HUES64 (cell line): ENCODE measurements around the gene SLC2A10.

Source experiments
- H3K27ac ChIP-seq: 2 replicates; pipeline ENCODE4 v1.7.0; 2013; ENCODE audit warnings: low read depth, low read length, inconsistent platforms
- H3K27me3 ChIP-seq: 2 replicates; pipeline ENCODE4 v1.6.1; 2013; ENCODE audit warnings: mild to moderate bottlenecking, low read length; ENCODE audit not compliant: insufficient read depth
- H3K36me3 ChIP-seq: 2 replicates; pipeline ENCODE4 v1.6.1; 2013; ENCODE audit warnings: mild to moderate bottlenecking, low read length; ENCODE audit not compliant: insufficient read depth
- H3K4me1 ChIP-seq: 2 replicates; pipeline ENCODE4 v1.6.1; 2013; ENCODE audit warnings: mild to moderate bottlenecking, low read length, moderate library complexity; ENCODE audit not compliant: insufficient read depth
- H3K4me3 ChIP-seq: 2 replicates; pipeline ENCODE4 v1.5.1; 2013; ENCODE audit warnings: mild to moderate bottlenecking, low read length, moderate library complexity
- H3K9ac ChIP-seq: 2 replicates; pipeline ENCODE4 v1.6.1; 2013; ENCODE audit warnings: mild to moderate bottlenecking, low read depth, low read length
- H3K9me3 ChIP-seq: 2 replicates; pipeline ENCODE4 v1.6.1; 2013; ENCODE audit warnings: low read depth, low read length; ENCODE audit not compliant: insufficient read depth
- WGBS: fragments of 150-250, 120-280 bp; methylation state at CpG from one replicate; pipeline ENCODE4 v1.1.7; 2013; ENCODE audit warnings: missing lambda C conversion rate; 5-methylcytosine and 5-hydroxymethylcytosine counted together

Gene SLC2A10

GRCh38 chr20:46706242-46706641 lies 3.2 kb upstream of the SLC2A10 start:
- H3K4me1 ChIP-seq = peaks cover 32% of the 10 kb centered on the region
- no peaks in the 10 kb centered on the region for H3K27me3 ChIP-seq
- WGBS = 89% methylated on average over 2 of the region's 2 CpGs
- H3K9ac ChIP-seq = no peak overlapping the region
- H3K27ac ChIP-seq = no peak overlapping the region
- H3K9me3 ChIP-seq = peaks cover 9% of the 10 kb centered on the region
- H3K36me3 ChIP-seq = no peaks in the 10 kb centered on the region
- no peak overlapping the region for H3K4me3 ChIP-seq

GRCh38 chr20:46708172-46708860 lies 1.1 kb upstream of the SLC2A10 start:
- H3K27me3 ChIP-seq = no peaks in the 10 kb centered on the region
- no peak overlapping the region for H3K4me3 ChIP-seq
- peaks cover 17% of the 10 kb centered on the region for H3K4me1 ChIP-seq
- H3K9me3 ChIP-seq = peaks cover 9% of the 10 kb centered on the region
- H3K9ac ChIP-seq = no peak overlapping the region
- H3K27ac ChIP-seq = no peak overlapping the region
- WGBS = 85% methylated on average over 8 of the region's 8 CpGs
- no peaks in the 10 kb centered on the region for H3K36me3 ChIP-seq

GRCh38 chr20:46709055-46709458 lies 392 bp upstream of the SLC2A10 start:
- Histone ChIP-seq H3K27me3 (no peaks in the 10 kb centered on the region), H3K27ac (no peak overlapping the region), H3K4me3 (peak overlapping the region; percentile 62), H3K9ac (peak overlapping the region; percentile 77), H3K9me3 (peaks cover 9% of the 10 kb centered on the region), H3K36me3 (no peaks in the 10 kb centered on the region), H3K4me1 (peaks cover 17% of the 10 kb centered on the region)
- WGBS = 51% methylated on average over 13 of the region's 13 CpGs

- H3K9me3 ChIP-seq = peaks cover 9% of the 10 kb centered on the region
- peak overlapping the region; percentile 77 for H3K9ac ChIP-seq
- H3K27me3 ChIP-seq = no peaks in the 10 kb centered on the region
- H3K36me3 ChIP-seq = no peaks in the 10 kb centered on the region
- peaks cover 7% of the 10 kb centered on the region for H3K4me1 ChIP-seq
- WGBS = 57% methylated on average over 21 of the region's 22 CpGs
- peak overlapping the region; percentile 62 for H3K4me3 ChIP-seq
- peak overlapping the region; percentile 5; the same call in 1 of the 2 replicates for H3K27ac ChIP-seq
Observed at GRCh38 chr20:46710153-46710913, 884 bp downstream of the SLC2A10 start.

DNA sequence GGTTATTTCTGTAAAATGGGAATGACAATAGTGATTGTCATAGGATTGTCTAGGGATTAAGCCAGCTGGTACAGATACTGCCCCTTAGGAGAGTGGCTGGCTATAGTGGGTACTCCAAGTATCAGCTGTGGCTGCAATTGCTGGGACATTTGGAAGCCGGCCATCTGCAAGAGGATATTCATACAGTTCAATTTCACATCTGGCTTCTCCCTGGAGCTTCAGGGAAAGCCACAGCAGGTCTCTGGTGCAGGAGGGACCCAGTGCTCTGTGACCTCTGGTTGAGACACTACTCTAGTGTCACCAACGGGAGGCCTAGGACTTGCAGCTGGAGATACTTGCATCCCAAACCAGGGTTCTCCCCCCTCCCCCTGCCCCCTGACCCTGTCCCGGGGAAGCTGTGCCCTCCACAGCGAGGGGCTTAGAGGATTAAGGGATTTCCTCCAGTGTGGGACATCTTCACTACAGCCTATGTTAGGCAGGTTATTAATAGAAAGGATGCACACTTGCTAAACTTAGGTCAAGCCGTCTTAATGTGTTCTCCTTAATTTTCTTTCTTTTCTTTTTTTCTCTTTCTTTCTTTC lies 2.7 kb downstream of the SLC2A10 start:
- H3K9ac ChIP-seq = no peak overlapping the region
- H3K27ac ChIP-seq = no peak overlapping the region
- H3K4me3 ChIP-seq = no peak overlapping the region
- WGBS = 85% methylated on average over 5 of the region's 5 CpGs
- no peaks in the 10 kb centered on the region for H3K36me3 ChIP-seq
- H3K27me3 ChIP-seq = no peaks in the 10 kb centered on the region
- peaks cover 8% of the 10 kb centered on the region for H3K4me1 ChIP-seq
- H3K9me3 ChIP-seq = no peaks in the 10 kb centered on the region

DNA sequence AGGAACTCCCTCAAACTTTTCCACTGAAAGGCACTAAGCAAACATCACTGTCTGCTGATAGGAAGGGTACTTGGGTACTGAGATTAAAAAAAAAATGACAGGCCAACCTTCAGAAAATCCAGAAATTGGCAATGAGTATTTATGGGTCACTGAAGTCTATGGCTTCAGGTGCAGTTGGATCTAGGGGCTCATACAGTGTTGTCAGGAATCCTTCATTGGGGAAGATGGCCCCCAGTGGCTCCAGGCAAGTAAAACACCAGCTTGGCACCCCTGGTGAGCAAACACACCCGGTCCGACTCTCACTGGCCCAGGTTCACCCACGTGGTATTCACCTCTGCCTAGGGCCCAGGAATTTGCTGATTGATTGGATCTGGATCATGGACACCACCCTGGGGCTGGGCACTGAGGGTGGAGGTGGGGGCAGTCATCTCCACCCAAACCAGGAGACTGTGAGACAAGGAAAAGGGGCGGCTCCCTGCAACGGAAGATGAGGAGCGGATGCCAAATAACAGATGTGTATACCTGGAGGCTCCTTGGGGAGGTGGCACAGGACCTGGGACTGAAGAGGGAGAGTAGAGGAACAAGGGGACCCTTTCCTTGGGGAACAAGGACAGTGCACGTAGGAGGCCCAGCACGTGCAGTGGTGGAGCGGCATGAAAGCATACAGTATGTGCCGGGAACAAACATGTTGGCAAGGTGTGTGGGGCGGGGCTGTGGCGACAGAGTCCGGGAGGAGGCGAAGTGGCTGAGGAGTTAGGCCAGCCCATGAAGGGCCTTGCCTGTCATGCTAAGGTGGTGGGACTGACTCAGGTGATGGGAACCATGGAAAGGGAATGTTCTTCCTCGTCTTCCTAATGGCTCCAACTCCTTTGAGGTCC lies 4.7 kb downstream of the SLC2A10 start:
- H3K9me3 ChIP-seq = no peaks in the 10 kb centered on the region
- H3K4me3 ChIP-seq = no peak overlapping the region
- no peak overlapping the region for H3K27ac ChIP-seq
- WGBS = 92% methylated on average over 15 of the region's 15 CpGs
- peaks cover 3% of the 10 kb centered on the region for H3K4me1 ChIP-seq
- H3K9ac ChIP-seq = no peak overlapping the region
- no peaks in the 10 kb centered on the region for H3K36me3 ChIP-seq
- H3K27me3 ChIP-seq = no peaks in the 10 kb centered on the region

GRCh38 chr20:46715292-46715756 lies 5.9 kb downstream of the SLC2A10 start:
- Histone ChIP-seq H3K27ac (no peak overlapping the region), H3K4me3 (no peak overlapping the region), H3K27me3 (no peaks in the 10 kb centered on the region), H3K9ac (no peak overlapping the region), H3K4me1 (peaks cover 3% of the 10 kb centered on the region), H3K9me3 (peaks cover 5% of the 10 kb centered on the region; the same call in 1 of the 2 replicates), H3K36me3 (peaks cover 3% of the 10 kb centered on the region)
- WGBS = 39% methylated on average over 4 of the region's 4 CpGs

GRCh38 chr20:46717818-46718541 lies 8.5 kb downstream of the SLC2A10 start:
- Histone ChIP-seq H3K9me3 (peaks cover 11% of the 10 kb centered on the region; the same call in 1 of the 2 replicates), H3K27ac (no peak overlapping the region), H3K27me3 (no peaks in the 10 kb centered on the region), H3K4me3 (no peak overlapping the region), H3K9ac (no peak overlapping the region), H3K36me3 (peaks cover 3% of the 10 kb centered on the region), H3K4me1 (peaks cover 3% of the 10 kb centered on the region; the same call in 1 of the 2 replicates)
- WGBS = 88% methylated on average over 9 of the region's 9 CpGs

DNA sequence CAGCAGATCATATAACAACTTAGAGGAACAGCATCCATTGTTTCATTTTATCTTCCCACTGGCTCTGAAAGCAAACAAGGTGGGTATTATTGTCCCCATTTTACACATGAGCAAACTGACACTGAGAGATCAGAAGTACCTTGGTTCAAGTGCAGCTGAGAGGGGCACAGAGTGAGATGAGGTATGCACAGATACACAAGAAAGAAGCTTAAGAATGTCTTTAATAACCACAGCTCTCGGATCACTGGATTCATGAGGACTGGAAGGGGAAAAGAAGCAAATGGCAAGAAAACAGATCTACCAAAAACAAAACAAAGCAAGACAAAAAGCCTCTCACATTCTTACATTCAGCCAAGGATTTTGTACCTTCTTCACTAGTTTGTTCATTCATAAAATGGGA lies 10.6 kb downstream of the SLC2A10 start:
- H3K27me3 ChIP-seq = no peaks in the 10 kb centered on the region
- no peak overlapping the region for H3K9ac ChIP-seq
- no peak overlapping the region for H3K4me3 ChIP-seq
- H3K36me3 ChIP-seq = peaks cover 3% of the 10 kb centered on the region
- WGBS = 100% methylated on average over 1 of the region's 1 CpG
- H3K27ac ChIP-seq = no peak overlapping the region
- H3K4me1 ChIP-seq = peaks cover 3% of the 10 kb centered on the region; the same call in 1 of the 2 replicates
- peaks cover 14% of the 10 kb centered on the region; the same call in 1 of the 2 replicates for H3K9me3 ChIP-seq

DNA sequence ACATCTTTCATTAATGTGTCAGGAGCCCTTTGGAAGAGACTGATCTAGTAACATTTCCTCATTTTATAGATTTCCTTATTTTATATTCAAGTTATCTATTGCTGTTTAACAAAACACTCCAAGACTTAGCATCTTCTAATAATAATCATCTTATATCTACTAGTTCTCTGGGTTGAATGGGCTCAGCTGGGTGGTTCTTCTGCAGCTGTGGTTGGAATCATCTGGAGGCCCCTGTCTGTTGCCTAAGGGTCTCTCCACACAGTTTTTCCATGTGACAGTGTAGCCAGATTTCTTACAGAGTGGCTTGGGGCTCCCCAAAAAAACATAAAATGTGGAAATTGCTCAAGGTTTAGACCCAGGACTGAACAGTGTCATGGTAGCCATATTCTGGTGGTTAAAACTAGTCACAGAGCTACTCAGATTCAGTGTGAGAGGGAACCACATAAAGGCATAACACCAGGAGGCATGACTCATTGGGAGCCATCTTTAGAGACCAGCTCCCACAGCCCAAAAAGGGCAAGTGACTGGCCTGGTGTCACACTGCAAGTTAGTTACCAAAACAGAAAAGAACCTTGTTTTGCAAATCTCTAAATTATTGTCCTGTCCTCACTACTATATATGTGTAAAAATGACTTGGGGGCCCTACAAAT lies 11.5 kb downstream of the SLC2A10 start:
- H3K27me3 ChIP-seq = no peaks in the 10 kb centered on the region
- no peaks in the 10 kb centered on the region for H3K4me1 ChIP-seq
- peaks cover 14% of the 10 kb centered on the region; the same call in 1 of the 2 replicates for H3K9me3 ChIP-seq
- H3K27ac ChIP-seq = no peak overlapping the region
- no peak overlapping the region for H3K4me3 ChIP-seq
- H3K36me3 ChIP-seq = peaks cover 3% of the 10 kb centered on the region
- H3K9ac ChIP-seq = no peak overlapping the region
